HEK293T (cell line): Measurements from ENCODE around the gene DOCK1.

Source experiments
- FOXK2 ChIP-seq: fragments of 450-650 bp; IDR thresholded peaks from 2 replicates; pipeline ENCODE4 v1.6.1; 2016; ENCODE audit warnings: mild to moderate bottlenecking
- SP1 ChIP-seq: fragments of 450-650 bp; IDR thresholded peaks from 2 replicates; pipeline ENCODE4 v1.6.1; 2017

DNA sequence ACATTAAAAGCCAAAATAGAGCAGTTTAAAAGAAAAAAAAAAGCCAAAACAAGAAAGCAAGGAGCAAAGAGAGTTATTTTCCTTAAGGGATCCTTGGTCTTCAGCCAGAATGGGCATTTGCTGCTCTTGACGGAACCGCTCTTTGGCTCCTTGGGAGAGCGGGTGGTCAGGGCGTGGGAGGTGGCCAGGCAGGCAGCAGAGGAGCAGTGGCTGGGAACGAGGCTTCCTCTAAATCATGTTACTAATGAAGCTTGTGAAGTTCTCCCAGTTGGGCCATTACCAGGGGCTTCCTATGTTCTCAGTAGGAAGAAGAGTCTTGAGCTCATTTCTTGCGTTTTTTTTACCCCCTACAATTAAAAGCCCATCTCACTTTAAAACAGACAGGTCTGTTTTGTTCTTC, 116.6 kb downstream of the DOCK1 start:
- TF ChIP-seq FOXK2 (no peak), SP1 (no peak)
